Measurements from ENCODE around the gene STPG2. TPM values are rescaled to one million over a fixed set of nuclear protein-coding genes. Genes with fewer than 3 reads are reported as not detected.
"Not testable (repeated sequence)": the region's sequence is repeated elsewhere in the genome, so short reads cannot be mapped to it uniquely, and the experiment has no call there.

The STPG2 gene
- total RNA-seq, 1 donor from 2014 or later, result 1.1 TPM

DNA sequence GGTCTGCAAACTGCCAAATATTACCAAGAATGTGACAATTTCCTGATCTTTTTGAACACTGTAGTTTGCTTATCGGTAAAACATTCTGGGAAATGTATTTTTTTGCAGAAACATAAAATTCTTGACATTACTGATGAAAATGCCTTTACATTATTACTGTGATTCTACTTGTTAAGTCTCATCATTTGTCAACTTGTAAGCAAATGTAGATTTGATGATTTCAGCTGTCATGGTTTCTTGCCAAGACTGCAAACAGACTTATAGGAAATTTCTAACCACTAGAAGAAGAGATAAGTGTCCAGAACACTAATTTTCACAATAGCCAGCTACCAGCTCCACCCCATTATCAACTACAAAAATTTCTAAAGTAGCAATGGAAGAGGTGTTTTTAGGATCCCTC, 560.4 kb downstream of the STPG2 start:
- no peak for DNase-seq (ENCODE audit: low spot score, unreplicated experiment)
- no peaks in the 10 kb centered on the region for H3K27me3 Mint-ChIP-seq
- TF ChIP-seq, protein P1, sequence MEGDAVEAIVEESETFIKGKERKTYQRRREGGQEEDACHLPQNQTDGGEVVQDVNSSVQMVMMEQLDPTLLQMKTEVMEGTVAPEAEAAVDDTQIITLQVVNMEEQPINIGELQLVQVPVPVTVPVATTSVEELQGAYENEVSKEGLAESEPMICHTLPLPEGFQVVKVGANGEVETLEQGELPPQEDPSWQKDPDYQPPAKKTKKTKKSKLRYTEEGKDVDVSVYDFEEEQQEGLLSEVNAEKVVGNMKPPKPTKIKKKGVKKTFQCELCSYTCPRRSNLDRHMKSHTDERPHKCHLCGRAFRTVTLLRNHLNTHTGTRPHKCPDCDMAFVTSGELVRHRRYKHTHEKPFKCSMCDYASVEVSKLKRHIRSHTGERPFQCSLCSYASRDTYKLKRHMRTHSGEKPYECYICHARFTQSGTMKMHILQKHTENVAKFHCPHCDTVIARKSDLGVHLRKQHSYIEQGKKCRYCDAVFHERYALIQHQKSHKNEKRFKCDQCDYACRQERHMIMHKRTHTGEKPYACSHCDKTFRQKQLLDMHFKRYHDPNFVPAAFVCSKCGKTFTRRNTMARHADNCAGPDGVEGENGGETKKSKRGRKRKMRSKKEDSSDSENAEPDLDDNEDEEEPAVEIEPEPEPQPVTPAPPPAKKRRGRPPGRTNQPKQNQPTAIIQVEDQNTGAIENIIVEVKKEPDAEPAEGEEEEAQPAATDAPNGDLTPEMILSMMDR (IDR thresholded peaks at IDR 0.05; ENCODE audit: unreplicated experiment), result no peak
- no peak overlapping the region for H3K4me3 Mint-ChIP-seq (ENCODE audit: low read depth)
- H3K9me3 Mint-ChIP-seq (ENCODE audit: low read depth), result peaks cover 2% of the 10 kb centered on the region
- H3K36me3 Mint-ChIP-seq (ENCODE audit: insufficient read depth), result no peaks in the 10 kb centered on the region
- H3K4me1 Mint-ChIP-seq (ENCODE audit: low read depth), result peaks cover 3% of the 10 kb centered on the region
- no peak overlapping the region for H3K27ac Mint-ChIP-seq

DNA sequence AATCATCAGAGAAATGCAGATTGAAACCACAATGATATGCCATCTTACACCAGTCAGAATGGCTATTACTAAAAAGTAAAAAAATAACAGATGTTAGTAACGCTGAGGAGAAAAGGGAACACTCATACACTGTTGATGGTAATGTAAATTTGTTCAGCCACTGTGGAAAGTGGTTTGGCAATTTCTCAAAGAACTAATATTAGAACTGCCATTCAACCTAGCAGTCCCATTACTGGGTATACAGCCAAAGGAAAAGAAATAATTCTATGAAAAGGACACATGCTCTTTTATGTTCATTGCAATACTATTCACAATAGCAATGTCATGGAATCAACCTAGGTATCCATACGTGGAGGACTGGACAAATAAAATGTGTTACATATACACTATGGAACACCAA, 566.3 kb downstream of the STPG2 start:
- TF ChIP-seq, protein P1 (IDR thresholded peaks at IDR 0.05; ENCODE audit: unreplicated experiment), result no peak
- H3K4me1 Mint-ChIP-seq (ENCODE audit: low read depth), result peaks cover 10% of the 10 kb centered on the region
- H3K4me3 Mint-ChIP-seq (ENCODE audit: low read depth), result no peak overlapping the region
- no peak overlapping the region for H3K27ac Mint-ChIP-seq
- peaks cover 12% of the 10 kb centered on the region for H3K9me3 Mint-ChIP-seq (ENCODE audit: low read depth)
- H3K27me3 Mint-ChIP-seq, result no peaks in the 10 kb centered on the region
- peaks cover 6% of the 10 kb centered on the region for H3K36me3 Mint-ChIP-seq (ENCODE audit: insufficient read depth)
- DNase-seq (ENCODE audit: low spot score, unreplicated experiment), result no peak

DNA sequence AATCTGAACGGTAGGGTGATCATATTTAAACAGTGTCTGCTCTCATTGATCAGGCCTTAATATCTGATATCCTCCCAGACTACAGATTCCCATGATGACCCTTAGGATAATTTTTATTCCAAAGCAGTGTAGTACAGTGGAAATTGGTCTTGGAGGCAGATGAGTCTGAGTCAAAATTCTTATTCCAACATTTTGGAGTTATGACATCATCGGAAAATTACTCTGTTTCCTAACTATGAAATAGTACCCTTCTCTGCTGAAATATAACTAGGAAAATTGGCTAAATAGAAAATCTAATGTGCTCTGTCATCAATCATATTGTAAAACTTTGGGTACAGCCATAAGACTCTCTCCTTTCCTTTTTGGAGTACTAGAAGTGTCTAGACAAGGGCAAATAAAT, 583.3 kb downstream of the STPG2 start:
- TF ChIP-seq, protein P1 (IDR thresholded peaks at IDR 0.05; ENCODE audit: unreplicated experiment), result no peak
- H3K4me3 Mint-ChIP-seq (ENCODE audit: low read depth), result no peak overlapping the region

DNA sequence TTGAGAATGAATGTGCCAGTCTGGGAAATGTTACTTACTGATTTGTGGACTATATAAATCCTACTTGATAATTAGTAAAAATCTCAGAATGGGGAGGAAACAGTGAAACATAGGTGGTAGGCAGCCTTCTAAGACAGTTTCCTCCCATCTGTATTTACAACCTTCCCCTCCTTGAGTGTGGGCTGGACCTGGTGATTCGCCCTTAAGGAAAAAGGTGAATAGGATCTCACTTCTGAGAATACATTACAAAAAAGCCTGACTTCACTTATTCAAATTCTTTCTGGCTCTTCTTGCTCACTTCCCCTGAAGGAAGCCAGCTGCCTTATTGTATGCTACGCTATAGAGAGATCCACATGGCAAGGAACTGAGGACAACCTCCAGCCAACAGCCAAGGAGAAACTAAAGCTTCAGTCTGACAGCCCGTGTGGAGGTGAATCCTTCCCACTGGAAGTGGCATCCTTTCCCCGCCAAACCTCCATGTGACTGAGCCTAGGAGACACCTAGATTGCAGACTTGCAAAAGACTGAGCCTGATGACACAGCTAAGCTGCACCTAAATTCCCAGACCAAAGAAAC, 585.0 kb downstream of the STPG2 start:
- Mint-ChIP-seq H3K4me3 (ENCODE audit: low read depth) (no peak overlapping the region), H3K27me3 (no peaks in the 10 kb centered on the region), H3K27ac (no peak overlapping the region), H3K36me3 (ENCODE audit: insufficient read depth) (peaks cover 2% of the 10 kb centered on the region), H3K9me3 (ENCODE audit: low read depth) (peaks cover 8% of the 10 kb centered on the region), H3K4me1 (ENCODE audit: low read depth) (no peaks in the 10 kb centered on the region)
- TF ChIP-seq, protein P1 (IDR thresholded peaks at IDR 0.05; ENCODE audit: unreplicated experiment), result no peak
- DNase-seq (ENCODE audit: low spot score, unreplicated experiment), result no peak

More for the DNA sequence above, 583.3 kb downstream of the STPG2 start:
- peaks cover 14% of the 10 kb centered on the region for H3K9me3 Mint-ChIP-seq (ENCODE audit: low read depth)
- no peaks in the 10 kb centered on the region for H3K4me1 Mint-ChIP-seq (ENCODE audit: low read depth)
- H3K27ac Mint-ChIP-seq, result no peak overlapping the region
- no peak for DNase-seq (ENCODE audit: low spot score, unreplicated experiment)
- H3K36me3 Mint-ChIP-seq (ENCODE audit: insufficient read depth), result peaks cover 2% of the 10 kb centered on the region
- no peaks in the 10 kb centered on the region for H3K27me3 Mint-ChIP-seq

DNA sequence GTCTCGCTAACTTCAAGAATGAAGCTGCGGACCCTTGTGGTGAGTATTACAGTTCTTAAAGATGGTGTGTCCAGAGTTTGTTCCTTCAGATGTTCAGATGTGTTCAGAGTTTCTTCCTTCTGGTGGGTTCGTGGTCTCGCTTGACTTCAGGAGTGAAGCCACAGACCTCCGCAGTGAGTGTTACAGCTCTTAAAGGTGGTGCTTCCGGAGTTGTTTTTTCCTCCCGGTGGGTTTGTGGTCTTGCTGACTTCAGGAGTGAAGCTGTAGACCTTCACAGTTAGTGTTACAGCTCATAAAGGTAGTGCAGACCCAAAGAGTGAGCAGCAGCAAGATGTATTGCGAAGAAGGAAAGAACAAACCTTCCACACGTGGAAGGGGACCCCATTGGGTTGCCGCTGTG, 592.6 kb downstream of the STPG2 start:
- H3K27me3 Mint-ChIP-seq; H3K4me3 Mint-ChIP-seq (ENCODE audit: low read depth); H3K36me3 Mint-ChIP-seq (ENCODE audit: insufficient read depth); H3K9me3 Mint-ChIP-seq (ENCODE audit: low read depth); H3K27ac Mint-ChIP-seq; H3K4me1 Mint-ChIP-seq (ENCODE audit: low read depth); DNase-seq (ENCODE audit: low spot score, unreplicated experiment): not testable (repeated sequence)

DNA sequence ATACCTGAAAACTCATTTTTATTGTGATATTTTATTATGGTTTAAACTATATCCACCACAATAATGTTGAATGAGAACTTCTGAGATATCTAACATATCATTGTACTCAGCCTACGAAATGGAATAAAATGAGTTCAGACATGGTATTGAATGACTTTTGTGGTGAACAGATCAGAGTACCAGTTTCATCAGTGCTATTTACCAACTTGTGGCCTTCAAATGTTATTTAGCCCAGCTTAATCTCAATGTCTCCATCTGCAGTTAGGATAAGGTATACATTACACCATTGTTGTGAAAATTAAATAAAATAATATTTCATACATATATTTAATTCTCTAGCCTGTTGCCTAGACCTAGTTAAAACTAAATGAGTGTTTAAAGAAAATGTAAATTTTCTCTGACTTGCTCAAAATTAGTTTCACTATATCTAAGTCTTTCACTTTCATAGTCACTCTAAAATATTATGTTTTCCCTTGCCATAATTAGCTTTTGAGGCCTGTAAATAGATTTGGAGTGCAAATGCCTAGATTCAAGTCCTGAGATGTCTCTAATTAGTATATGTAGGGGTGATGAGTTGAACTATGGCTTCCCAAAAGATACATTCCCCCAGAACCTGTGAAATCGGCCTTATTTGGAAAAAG, 594.2 kb downstream of the STPG2 start:
- Mint-ChIP-seq H3K36me3 (ENCODE audit: insufficient read depth) (peaks cover 2% of the 10 kb centered on the region), H3K4me3 (ENCODE audit: low read depth) (no peak overlapping the region), H3K9me3 (ENCODE audit: low read depth) (peaks cover 6% of the 10 kb centered on the region), H3K27me3 (no peaks in the 10 kb centered on the region), H3K4me1 (ENCODE audit: low read depth) (no peaks in the 10 kb centered on the region), H3K27ac (no peak overlapping the region)
- DNase-seq (ENCODE audit: low spot score, unreplicated experiment), result no peak
- TF ChIP-seq, protein P1 (IDR thresholded peaks at IDR 0.05; ENCODE audit: unreplicated experiment), result no peak

All from progenitor cell of endocrine pancreas (in vitro differentiated cells).